ENCODE results near the gene CLASP1. TPM values are rescaled to one million over a fixed set of nuclear protein-coding genes. Genes with fewer than 3 reads are reported as not detected.

CLASP1 gene
- total and polyA plus RNA-seq, 2 experiments from 2014 or later, result 16.6 to 56.3 TPM

DNA sequence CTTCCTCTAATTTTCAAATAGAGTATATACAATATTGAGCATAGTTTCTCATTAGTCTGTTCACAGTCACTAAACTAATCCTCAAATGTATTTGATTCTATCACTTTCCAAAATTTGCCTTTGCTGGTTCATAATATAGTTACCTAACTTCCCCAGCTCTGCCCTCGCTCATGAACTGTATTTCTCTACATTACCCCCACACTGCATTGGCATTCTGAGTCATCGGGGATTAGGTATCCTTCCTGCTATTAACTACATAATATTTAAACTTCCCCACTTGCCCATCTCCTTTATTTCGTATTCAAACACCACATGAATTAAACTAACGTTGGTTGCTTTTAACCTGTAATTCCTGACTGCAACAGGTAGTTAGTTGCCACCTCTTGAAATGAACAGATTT lies 14.8 kb upstream of the CLASP1 start:
- no peak overlapping the region for H3K4me3 ChIP-seq
- ATAC-seq, result no peak
- no peaks in the 10 kb centered on the region for H3K27me3 ChIP-seq (ENCODE audit: insufficient read depth)
- no peak overlapping the region for H3K27ac ChIP-seq (ENCODE audit: low read depth)
- H3K36me3 Mint-ChIP-seq (ENCODE audit: low read depth), result peaks cover 6% of the 10 kb centered on the region
- H2AFZ ChIP-seq, result no peak overlapping the region
- no peak overlapping the region for H3K4me3 Mint-ChIP-seq
- H4K20me1 ChIP-seq (replicated peaks; ENCODE audit: insufficient read depth), result no peaks in the 10 kb centered on the region
- peaks cover 15% of the 10 kb centered on the region for H3K4me1 ChIP-seq (ENCODE audit: insufficient read depth)
- no peaks in the 10 kb centered on the region for H3K9me2 ChIP-seq (ENCODE audit: insufficient read depth)
- TF ChIP-seq EZH2 (IDR thresholded peaks at IDR 0.05; ENCODE audit: low read depth, unreplicated experiment) (no peak), JUNB (IDR thresholded peaks at IDR 0.05; ENCODE audit: unreplicated experiment) (no peak), ZNF331 (CRISPR knock-in tag; IDR thresholded peaks at IDR 0.05; ENCODE audit: low read depth) (no peak), CREB1 (CRISPR knock-in tag; IDR thresholded peaks at IDR 0.05; ENCODE audit: low read depth) (no peak), ZNF114 (CRISPR knock-in tag; IDR thresholded peaks at IDR 0.05) (no peak), STAT1 (IDR thresholded peaks at IDR 0.05; ENCODE audit: unreplicated experiment) (no peak), NANOG (IDR thresholded peaks at IDR 0.05; ENCODE audit: borderline replicate concordance) (no peak), POLR2AphosphoS5 (IDR thresholded peaks at IDR 0.05; ENCODE audit: low read depth) (no peak)
- TF ChIP-seq, protein P1, sequence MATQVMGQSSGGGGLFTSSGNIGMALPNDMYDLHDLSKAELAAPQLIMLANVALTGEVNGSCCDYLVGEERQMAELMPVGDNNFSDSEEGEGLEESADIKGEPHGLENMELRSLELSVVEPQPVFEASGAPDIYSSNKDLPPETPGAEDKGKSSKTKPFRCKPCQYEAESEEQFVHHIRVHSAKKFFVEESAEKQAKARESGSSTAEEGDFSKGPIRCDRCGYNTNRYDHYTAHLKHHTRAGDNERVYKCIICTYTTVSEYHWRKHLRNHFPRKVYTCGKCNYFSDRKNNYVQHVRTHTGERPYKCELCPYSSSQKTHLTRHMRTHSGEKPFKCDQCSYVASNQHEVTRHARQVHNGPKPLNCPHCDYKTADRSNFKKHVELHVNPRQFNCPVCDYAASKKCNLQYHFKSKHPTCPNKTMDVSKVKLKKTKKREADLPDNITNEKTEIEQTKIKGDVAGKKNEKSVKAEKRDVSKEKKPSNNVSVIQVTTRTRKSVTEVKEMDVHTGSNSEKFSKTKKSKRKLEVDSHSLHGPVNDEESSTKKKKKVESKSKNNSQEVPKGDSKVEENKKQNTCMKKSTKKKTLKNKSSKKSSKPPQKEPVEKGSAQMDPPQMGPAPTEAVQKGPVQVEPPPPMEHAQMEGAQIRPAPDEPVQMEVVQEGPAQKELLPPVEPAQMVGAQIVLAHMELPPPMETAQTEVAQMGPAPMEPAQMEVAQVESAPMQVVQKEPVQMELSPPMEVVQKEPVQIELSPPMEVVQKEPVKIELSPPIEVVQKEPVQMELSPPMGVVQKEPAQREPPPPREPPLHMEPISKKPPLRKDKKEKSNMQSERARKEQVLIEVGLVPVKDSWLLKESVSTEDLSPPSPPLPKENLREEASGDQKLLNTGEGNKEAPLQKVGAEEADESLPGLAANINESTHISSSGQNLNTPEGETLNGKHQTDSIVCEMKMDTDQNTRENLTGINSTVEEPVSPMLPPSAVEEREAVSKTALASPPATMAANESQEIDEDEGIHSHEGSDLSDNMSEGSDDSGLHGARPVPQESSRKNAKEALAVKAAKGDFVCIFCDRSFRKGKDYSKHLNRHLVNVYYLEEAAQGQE (IDR thresholded peaks at IDR 0.05; ENCODE audit: unreplicated experiment), result no peak
- no peaks in the 10 kb centered on the region for H3K36me3 ChIP-seq (ENCODE audit: insufficient read depth)
- H3K79me2 ChIP-seq (replicated peaks; ENCODE audit: insufficient read depth), result no peaks in the 10 kb centered on the region
- H3F3A ChIP-seq (replicated peaks; ENCODE audit: low read depth), result no peaks in the 10 kb centered on the region
- H3K27me3 Mint-ChIP-seq (ENCODE audit: insufficient read depth, low read depth, poor library complexity), result peaks cover 4% of the 10 kb centered on the region
- no peak for DNase-seq (ENCODE audit: low spot score)
- no peak overlapping the region for H3K27ac Mint-ChIP-seq
- peaks cover 7% of the 10 kb centered on the region for H3K9me3 Mint-ChIP-seq
- peaks cover 23% of the 10 kb centered on the region for H3K4me1 Mint-ChIP-seq
- H3K4me2 ChIP-seq, result no peak overlapping the region

DNA sequence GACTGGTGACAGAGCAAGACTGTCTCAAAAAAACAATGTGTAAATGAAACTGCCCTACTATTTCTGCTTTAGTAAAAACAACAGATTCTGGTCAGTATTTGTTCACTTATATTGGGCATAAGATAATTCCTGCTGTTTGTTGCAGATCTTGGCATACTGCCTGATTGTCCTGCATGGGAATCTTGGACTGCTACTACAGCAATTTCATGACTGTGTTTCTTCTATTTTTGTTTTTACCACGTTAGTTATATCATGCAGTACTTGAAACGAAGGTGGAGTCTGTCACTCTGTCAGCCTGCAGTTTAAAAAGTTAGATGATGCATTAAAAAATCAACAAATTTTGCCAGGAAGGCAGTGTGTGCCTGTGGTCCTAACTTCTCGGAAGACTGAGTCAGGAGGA lies 14.2 kb upstream of the CLASP1 start:
- Mint-ChIP-seq H3K27me3 (ENCODE audit: insufficient read depth, low read depth, poor library complexity) (peaks cover 4% of the 10 kb centered on the region), H3K9me3 (peaks cover 3% of the 10 kb centered on the region), H3K4me1 (peaks cover 23% of the 10 kb centered on the region), H3K27ac (no peak overlapping the region), H3K36me3 (ENCODE audit: low read depth) (peaks cover 2% of the 10 kb centered on the region), H3K4me3 (no peak overlapping the region)
- no peaks in the 10 kb centered on the region for H3F3A ChIP-seq (replicated peaks; ENCODE audit: low read depth)
- H3K79me2 ChIP-seq (replicated peaks; ENCODE audit: insufficient read depth), result no peaks in the 10 kb centered on the region
- H3K9me2 ChIP-seq (ENCODE audit: insufficient read depth), result no peaks in the 10 kb centered on the region
- no peaks in the 10 kb centered on the region for H3K27me3 ChIP-seq (ENCODE audit: insufficient read depth)
- no peak for DNase-seq (ENCODE audit: low spot score)
- H2AFZ ChIP-seq, result no peak overlapping the region
- H3K4me1 ChIP-seq (ENCODE audit: insufficient read depth), result peaks cover 15% of the 10 kb centered on the region
- H3K4me3 ChIP-seq, result no peak overlapping the region
- no peaks in the 10 kb centered on the region for H3K36me3 ChIP-seq (ENCODE audit: insufficient read depth)
- H3K4me2 ChIP-seq, result no peak overlapping the region
- no peaks in the 10 kb centered on the region for H4K20me1 ChIP-seq (replicated peaks; ENCODE audit: insufficient read depth)
- no peak for ATAC-seq
- no peak overlapping the region for H3K27ac ChIP-seq (ENCODE audit: low read depth)
- TF ChIP-seq, protein P1 (IDR thresholded peaks at IDR 0.05; ENCODE audit: unreplicated experiment), result no peak
- TF ChIP-seq NANOG (IDR thresholded peaks at IDR 0.05; ENCODE audit: borderline replicate concordance) (no peak), POLR2AphosphoS5 (IDR thresholded peaks at IDR 0.05; ENCODE audit: low read depth) (no peak), STAT1 (IDR thresholded peaks at IDR 0.05; ENCODE audit: unreplicated experiment) (no peak), JUNB (IDR thresholded peaks at IDR 0.05; ENCODE audit: unreplicated experiment) (no peak), ZNF114 (CRISPR knock-in tag; IDR thresholded peaks at IDR 0.05) (no peak), EZH2phosphoT487 (IDR thresholded peaks at IDR 0.05; ENCODE audit: unreplicated experiment) (no peak), ZNF331 (CRISPR knock-in tag; IDR thresholded peaks at IDR 0.05; ENCODE audit: low read depth) (no peak), CREB1 (CRISPR knock-in tag; IDR thresholded peaks at IDR 0.05; ENCODE audit: low read depth) (no peak), EZH2 (IDR thresholded peaks at IDR 0.05; ENCODE audit: low read depth, unreplicated experiment) (no peak)
- TF ChIP-seq, protein P2, sequence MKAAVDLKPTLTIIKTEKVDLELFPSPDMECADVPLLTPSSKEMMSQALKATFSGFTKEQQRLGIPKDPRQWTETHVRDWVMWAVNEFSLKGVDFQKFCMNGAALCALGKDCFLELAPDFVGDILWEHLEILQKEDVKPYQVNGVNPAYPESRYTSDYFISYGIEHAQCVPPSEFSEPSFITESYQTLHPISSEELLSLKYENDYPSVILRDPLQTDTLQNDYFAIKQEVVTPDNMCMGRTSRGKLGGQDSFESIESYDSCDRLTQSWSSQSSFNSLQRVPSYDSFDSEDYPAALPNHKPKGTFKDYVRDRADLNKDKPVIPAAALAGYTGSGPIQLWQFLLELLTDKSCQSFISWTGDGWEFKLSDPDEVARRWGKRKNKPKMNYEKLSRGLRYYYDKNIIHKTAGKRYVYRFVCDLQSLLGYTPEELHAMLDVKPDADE (IDR thresholded peaks at IDR 0.05), result no peak
- TF ChIP-seq, protein P3, sequence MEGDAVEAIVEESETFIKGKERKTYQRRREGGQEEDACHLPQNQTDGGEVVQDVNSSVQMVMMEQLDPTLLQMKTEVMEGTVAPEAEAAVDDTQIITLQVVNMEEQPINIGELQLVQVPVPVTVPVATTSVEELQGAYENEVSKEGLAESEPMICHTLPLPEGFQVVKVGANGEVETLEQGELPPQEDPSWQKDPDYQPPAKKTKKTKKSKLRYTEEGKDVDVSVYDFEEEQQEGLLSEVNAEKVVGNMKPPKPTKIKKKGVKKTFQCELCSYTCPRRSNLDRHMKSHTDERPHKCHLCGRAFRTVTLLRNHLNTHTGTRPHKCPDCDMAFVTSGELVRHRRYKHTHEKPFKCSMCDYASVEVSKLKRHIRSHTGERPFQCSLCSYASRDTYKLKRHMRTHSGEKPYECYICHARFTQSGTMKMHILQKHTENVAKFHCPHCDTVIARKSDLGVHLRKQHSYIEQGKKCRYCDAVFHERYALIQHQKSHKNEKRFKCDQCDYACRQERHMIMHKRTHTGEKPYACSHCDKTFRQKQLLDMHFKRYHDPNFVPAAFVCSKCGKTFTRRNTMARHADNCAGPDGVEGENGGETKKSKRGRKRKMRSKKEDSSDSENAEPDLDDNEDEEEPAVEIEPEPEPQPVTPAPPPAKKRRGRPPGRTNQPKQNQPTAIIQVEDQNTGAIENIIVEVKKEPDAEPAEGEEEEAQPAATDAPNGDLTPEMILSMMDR (conservative IDR thresholded peaks at IDR 0.05; ENCODE audit: low read depth in 2 of 2), result no peak
